Measurements from ENCODE around the gene ECE1.

The ECE1 gene

DNA sequence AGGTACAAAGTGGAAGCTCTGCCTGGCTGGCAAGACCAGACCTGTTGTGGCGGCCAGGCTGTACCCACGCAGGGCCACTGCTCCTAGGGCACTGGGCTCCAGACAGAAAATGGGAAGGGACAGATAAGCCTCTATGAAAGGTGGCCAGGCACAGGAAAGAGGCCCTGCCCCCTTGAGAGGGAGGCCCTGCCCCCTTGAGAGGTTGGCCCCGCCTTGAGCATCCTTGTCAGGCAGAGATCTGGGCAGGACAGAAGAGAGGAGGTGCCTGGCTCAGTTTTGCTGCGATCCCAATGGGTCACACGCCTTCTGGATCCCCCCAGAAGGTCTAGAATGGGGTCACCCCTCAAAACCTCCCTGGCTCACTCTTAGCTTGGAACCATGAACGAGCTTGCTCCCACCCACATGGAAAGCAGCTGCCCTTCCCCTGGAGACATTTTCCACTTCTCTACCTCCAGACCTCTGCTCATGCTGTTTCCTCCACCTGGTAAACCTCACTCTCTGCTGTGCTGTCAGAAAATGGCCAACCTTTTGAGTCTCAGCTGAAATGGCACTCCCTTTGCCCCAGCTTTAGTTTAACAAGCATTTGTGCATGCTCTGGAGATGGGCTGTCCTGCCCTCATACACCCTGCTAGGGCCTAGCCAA, 17.5 kb upstream of the ECE1 start:
- no peaks in the 10 kb centered on the region for H3K9me3 Mint-ChIP-seq
- peaks cover 73% of the 10 kb centered on the region for H3K4me1 Mint-ChIP-seq (ENCODE audit: low read depth)
- peaks cover 39% of the 10 kb centered on the region for H3K36me3 Mint-ChIP-seq (ENCODE audit: low read depth)
- peak overlapping the region; percentile 77 for H3K27ac Mint-ChIP-seq
- no peaks in the 10 kb centered on the region for H3K27me3 Mint-ChIP-seq
- no peak for DNase-seq
- peak overlapping the region; percentile 6 for H3K4me3 Mint-ChIP-seq

DNA sequence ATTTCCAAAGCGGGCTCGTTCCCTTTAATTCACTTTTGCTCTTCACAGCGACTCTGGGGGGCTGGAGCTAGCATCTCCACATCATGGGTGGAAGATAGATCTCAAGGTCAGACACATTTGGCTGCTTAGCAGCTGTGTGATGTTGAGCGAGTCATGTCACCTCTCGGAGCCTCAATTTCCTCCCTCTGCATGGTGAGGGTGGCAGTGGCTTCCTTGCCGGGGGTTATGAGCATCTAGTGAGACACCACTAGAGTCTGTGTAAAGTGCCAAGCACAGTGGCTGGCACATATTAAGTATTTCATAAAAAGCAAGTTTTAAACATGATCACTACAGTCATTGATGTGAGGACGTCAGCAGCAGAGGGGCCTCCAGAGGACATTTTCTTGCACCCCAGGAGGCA, 16.9 kb upstream of the ECE1 start:
- peaks cover 75% of the 10 kb centered on the region for H3K4me1 Mint-ChIP-seq (ENCODE audit: low read depth)
- peak overlapping the region; percentile 77 for H3K27ac Mint-ChIP-seq
- no peak overlapping the region for H3K4me3 Mint-ChIP-seq
- H3K27me3 Mint-ChIP-seq: no peaks in the 10 kb centered on the region
- H3K36me3 Mint-ChIP-seq (ENCODE audit: low read depth): peaks cover 39% of the 10 kb centered on the region
- H3K9me3 Mint-ChIP-seq: no peaks in the 10 kb centered on the region
- no peak for DNase-seq

DNA sequence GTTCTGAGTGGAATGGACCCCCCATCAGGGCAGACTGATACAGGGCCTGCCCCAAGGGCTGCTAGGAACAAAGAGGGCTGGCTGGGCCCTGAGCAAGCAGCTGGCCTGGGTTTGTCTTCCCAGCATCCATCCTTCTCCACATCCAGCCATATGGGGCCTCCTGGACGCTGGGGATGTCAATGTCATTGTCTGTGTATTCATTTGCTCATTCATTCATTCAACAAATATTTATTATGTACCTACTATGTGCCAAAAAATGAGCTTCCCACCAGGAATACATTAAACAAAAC, 15.6 kb upstream of the ECE1 start:
- no peak overlapping the region for H3K4me3 Mint-ChIP-seq

DNA sequence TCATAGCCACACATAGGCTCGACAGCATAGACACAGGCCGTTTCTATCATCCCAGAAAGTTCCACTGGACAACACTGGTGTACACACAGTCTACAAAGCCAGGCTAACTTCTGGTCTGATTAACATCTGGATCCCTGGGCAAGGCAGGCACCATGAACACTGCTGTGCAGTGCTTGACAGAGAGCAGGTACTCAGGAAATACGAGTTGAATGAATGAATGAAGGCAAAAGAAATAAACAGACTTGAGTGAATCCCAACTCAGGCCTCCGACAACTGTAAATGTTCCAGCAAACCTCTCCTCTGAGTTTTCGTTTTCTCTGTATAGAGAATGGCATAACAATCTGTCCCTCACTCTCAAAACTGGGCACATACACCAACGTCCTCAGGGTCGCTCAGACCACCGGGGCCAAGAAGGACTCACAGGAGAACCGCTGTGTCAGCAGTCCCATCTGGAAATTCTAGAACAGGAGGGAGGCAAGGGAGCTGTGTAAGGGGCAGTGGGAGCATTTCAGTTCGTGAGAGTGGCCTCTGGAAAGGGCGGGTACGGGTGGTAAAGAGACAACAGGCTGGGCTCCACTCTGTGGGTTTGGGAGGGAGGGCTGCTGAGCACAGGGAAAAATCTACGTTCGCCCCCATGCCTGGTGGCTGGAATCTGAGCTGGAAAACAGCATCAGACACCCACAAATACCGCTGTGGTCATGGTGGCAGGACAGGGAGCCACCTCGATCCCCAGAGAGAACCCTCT, 15.1 kb upstream of the ECE1 start:
- Mint-ChIP-seq H3K9me3 (no peaks in the 10 kb centered on the region), H3K27ac (peak overlapping the region; percentile 42), H3K27me3 (no peaks in the 10 kb centered on the region), H3K36me3 (ENCODE audit: low read depth) (peaks cover 32% of the 10 kb centered on the region), H3K4me1 (ENCODE audit: low read depth) (peaks cover 79% of the 10 kb centered on the region), H3K4me3 (no peak overlapping the region)
- no peak for DNase-seq

More for the DNA sequence above, 15.6 kb upstream of the ECE1 start:
- Mint-ChIP-seq H3K27me3 (no peaks in the 10 kb centered on the region), H3K36me3 (ENCODE audit: low read depth) (peaks cover 37% of the 10 kb centered on the region), H3K27ac (no peak overlapping the region), H3K9me3 (no peaks in the 10 kb centered on the region), H3K4me1 (ENCODE audit: low read depth) (peaks cover 79% of the 10 kb centered on the region)
- no peak for DNase-seq

DNA sequence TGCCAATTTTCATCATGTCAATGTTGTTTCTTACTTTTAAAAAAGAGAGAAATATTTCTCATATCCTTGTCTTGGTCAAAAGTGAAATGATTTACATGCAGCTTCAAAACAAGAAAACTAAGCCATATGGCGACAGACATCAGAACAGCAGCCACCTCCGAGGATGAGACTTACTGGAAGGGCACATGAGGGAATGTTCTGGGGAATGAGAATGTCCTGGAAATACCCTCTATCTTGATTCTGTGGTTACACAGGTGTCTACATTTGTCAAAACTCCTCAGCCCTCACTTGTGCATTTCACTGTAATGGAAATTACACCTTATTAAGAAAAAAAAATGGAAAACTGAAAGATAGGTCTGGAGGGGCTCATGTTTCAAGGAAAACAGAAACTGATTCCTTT, 14.2 kb upstream of the ECE1 start:
- Mint-ChIP-seq H3K4me3 (no peak overlapping the region), H3K36me3 (ENCODE audit: low read depth) (peaks cover 32% of the 10 kb centered on the region), H3K27me3 (no peaks in the 10 kb centered on the region), H3K27ac (peak overlapping the region; percentile 83), H3K9me3 (no peaks in the 10 kb centered on the region), H3K4me1 (ENCODE audit: low read depth) (peaks cover 81% of the 10 kb centered on the region)
- no peak for DNase-seq

DNA sequence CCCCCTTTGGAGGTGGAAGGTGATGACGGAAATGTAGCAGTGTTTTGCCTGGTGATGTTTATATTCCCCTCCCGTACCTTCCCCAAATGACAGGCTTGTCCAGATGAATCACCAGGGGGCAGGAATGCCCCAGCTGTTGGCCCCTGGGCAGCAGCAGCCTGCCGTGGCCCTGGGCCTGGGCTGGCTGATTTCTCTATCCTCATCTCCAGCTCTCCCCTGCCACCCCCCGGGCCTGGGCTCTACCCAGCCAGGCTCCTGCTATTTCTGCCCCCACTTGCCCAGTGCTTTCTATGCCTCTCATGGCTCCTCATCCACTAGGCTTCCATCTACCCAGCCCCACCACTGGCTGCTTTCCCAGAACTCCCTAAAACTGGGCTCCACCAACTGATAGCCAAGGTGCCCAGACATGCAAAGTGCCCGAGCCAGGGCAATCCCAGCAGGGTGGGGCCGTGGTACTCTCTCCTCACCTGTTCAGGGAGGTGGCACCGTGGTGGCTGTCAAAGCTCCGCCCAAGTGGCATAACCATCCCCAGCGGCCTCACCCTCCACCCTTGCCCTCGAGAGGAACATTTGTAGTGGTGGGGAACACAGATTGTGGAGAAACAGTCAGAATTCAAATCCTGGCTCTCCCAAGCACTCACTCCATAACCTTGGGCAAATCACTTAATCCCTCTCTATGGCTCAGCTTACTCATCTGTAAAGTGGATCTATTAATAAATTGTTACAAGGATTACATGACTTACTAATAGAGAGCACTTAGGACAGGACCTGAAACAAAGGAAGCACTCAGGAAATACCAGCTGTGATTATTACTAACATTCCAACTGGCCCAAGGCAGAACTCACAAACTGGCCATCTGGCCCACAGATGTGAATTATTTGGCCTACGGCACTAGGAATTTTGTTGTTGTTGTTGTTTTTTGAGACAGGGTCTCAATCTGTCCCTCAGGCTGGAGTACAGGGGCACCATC, 12.8 kb upstream of the ECE1 start:
- Mint-ChIP-seq H3K27me3 (no peaks in the 10 kb centered on the region), H3K4me1 (ENCODE audit: low read depth) (peaks cover 81% of the 10 kb centered on the region), H3K4me3 (no peak overlapping the region), H3K27ac (peak overlapping the region; percentile 61), H3K9me3 (no peaks in the 10 kb centered on the region), H3K36me3 (ENCODE audit: low read depth) (peaks cover 38% of the 10 kb centered on the region)
- no peak for DNase-seq

DNA sequence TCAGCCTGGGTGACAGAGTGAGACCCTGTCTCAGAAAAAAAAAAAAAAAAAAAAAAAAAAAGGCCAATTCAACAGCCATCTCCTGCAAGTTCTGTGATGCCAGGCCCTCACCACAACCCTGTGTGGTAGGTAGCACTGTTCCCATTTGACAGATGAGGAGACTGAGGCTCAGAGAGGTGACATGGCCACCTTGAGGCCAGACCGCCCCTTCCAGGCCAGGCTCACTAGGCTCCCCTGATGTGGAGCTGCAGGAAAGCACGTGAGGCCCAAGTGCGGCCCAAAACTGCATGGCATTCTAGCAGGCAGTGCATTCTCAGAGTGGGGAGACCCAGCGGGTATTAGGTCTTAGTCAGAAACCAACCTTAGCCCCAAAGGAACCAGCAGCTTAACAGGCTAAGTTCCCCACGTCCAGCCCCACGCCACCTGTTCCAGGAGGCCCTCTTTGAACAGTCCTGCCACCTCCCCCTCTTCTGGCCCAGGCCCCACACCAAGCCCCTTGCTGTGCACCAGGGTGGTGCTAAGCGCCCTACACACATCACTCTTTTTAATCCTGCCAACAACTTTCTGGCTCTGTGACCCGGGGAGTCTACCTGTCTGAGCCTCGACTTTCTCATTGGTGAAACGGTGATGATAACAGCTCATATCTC, 11.7 kb upstream of the ECE1 start:
- Mint-ChIP-seq H3K4me3 (no peak overlapping the region), H3K27ac (peak overlapping the region; percentile 61), H3K27me3 (no peaks in the 10 kb centered on the region), H3K9me3 (no peaks in the 10 kb centered on the region), H3K4me1 (ENCODE audit: low read depth) (peaks cover 79% of the 10 kb centered on the region), H3K36me3 (ENCODE audit: low read depth) (peaks cover 40% of the 10 kb centered on the region)
- DNase-seq: no peak

DNA sequence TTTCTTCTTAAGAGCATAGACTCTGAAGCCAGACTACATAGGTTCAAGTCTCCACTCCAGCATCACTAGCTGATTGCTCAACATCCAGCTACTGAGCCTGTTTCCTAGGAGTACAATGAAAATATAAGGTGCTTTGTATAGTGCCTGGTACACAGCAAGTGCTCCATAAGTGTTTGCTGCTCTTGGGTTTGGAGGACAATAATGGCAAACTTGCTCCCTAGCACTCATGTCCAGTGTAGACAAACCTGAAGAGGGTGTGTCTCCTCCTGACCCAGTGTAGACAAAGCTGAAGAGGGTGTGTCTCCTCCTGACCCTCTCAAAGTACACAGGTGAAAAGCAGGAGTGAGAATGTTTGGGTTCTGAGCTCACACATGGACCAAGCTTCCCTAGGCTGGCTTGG, 10.5 kb upstream of the ECE1 start:
- Mint-ChIP-seq H3K27ac (peak overlapping the region; percentile 47), H3K36me3 (ENCODE audit: low read depth) (peaks cover 49% of the 10 kb centered on the region), H3K4me3 (no peak overlapping the region), H3K9me3 (no peaks in the 10 kb centered on the region), H3K4me1 (ENCODE audit: low read depth) (peaks cover 83% of the 10 kb centered on the region), H3K27me3 (no peaks in the 10 kb centered on the region)
- DNase-seq: no peak

DNA sequence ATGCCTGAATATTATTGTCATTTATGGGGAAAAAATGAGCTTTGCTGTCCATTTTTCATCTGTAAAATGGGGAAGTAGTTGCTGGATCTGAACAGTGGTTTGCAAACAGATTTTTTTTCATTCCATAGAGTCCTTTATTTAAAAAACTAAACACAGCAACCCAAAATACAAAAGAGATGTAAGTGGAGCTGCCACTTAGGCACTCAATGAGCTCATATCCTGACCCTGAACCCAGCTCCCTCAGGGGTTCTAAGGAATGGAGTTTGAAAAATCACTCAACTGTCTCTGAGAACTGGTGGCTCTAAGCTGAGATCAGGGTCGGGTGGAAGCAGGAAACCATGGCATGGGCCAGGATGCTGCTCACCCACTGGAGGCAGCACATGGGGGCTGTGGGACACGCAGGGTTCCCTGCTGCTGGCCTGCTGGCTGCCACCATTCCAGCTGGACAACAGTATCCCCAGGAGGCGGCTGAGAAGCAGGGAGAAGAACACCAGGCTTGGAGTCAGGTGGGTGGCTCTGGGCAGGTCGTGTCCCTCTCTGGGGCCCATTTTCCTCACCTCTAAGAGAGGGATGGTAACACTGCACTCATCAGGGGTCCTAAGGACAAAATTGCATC, 9.6 kb upstream of the ECE1 start:
- Mint-ChIP-seq H3K27ac (peak overlapping the region; percentile 99), H3K4me3 (no peak overlapping the region), H3K36me3 (ENCODE audit: low read depth) (peaks cover 51% of the 10 kb centered on the region), H3K4me1 (ENCODE audit: low read depth) (peaks cover 83% of the 10 kb centered on the region), H3K9me3 (no peaks in the 10 kb centered on the region), H3K27me3 (no peaks in the 10 kb centered on the region)
- no peak for DNase-seq

DNA sequence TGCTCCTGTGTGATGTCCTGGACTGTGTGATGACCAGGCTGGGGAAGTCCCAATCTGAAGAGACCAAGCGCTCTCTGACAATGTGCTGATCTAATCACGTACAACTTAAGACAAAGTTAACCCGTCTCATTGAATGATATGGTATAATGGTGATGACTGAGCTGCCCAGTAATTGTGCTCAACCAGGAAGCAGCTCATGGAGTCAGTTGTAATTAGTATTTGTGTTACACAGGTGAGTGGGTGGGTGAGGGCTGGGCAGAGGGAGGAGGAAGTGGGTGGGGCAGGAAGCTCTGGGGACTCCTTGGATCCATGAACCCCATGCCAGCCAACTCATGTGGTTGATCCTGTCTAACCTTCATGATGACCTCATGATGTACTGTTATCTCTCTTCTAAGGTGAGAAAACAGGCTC, 8.7 kb upstream of the ECE1 start:
- H3K27ac Mint-ChIP-seq: peak overlapping the region; percentile 99
- no peak for DNase-seq
- H3K4me3 Mint-ChIP-seq: no peak overlapping the region
- H3K4me1 Mint-ChIP-seq (ENCODE audit: low read depth): peaks cover 85% of the 10 kb centered on the region
- no peaks in the 10 kb centered on the region for H3K9me3 Mint-ChIP-seq
- no peaks in the 10 kb centered on the region for H3K27me3 Mint-ChIP-seq
- peaks cover 45% of the 10 kb centered on the region for H3K36me3 Mint-ChIP-seq (ENCODE audit: low read depth)

DNA sequence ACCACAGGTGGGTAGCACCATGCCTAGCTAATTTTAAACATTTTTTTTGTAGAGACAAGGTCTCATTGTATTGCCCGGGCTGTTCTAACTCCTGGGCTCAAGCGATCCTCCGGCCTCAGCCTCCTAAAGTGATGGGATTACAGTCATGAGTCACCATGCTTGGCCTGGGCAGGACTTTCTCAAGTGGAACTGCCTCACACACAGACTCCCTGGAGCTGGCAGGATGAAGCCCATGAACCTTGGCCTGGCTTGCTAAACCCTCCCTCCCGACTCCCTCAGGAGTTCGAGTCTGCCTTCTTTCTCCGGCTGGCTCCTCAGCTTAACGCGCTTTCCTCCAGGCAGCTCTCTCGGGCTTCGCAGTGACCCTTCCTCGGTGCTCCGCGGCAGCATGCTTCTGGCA, 7.7 kb upstream of the ECE1 start:
- H3K4me1 Mint-ChIP-seq (ENCODE audit: low read depth): peaks cover 87% of the 10 kb centered on the region
- peaks cover 45% of the 10 kb centered on the region for H3K36me3 Mint-ChIP-seq (ENCODE audit: low read depth)

DNA sequence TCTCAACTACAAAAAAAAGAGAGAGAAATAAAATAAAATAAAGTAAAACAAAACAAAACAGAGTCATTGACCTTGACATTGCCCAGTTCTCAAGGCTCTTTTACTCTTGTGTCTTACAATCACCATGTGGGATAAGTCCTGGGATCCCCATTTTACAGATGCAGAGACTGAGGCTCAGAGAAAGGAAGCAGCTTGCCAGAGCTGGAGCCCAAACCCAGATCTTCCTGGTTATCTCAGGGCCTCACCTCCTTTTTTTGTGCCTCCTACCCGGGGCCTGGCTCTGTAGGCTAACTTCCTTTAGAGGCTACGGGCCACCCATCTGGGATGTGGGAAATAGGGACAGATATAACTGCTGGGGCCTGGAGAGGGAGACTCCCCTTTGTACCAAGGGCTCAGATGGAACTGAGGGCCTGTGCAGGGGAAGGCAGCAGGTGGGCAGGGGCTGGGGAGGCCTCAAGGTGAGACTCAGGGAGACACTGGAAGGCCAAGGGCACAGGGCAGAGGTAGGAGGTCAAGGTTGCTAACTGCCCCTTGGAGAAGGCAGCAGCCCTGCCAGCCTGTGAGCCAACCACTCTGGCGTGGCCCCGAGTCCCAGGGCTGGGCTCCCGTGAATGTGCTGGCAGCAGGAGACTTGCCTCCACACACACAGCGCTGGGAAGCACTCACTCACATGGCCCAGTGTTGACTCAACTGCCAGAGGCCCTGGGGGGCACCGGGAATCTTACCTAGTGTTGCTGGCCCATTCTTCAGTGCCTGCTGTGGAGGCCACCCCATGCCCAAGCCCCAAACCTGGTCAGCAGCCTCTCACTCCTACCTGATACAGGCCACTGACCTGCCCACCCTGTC, 6.5 kb upstream of the ECE1 start:
- peaks cover 86% of the 10 kb centered on the region for H3K4me1 Mint-ChIP-seq (ENCODE audit: low read depth)
- H3K9me3 Mint-ChIP-seq: no peaks in the 10 kb centered on the region
- peak overlapping the region; percentile 99 for H3K27ac Mint-ChIP-seq
- DNase-seq: no peak
- peaks cover 51% of the 10 kb centered on the region for H3K36me3 Mint-ChIP-seq (ENCODE audit: low read depth)
- no peaks in the 10 kb centered on the region for H3K27me3 Mint-ChIP-seq
- H3K4me3 Mint-ChIP-seq: no peak overlapping the region

More for the DNA sequence above, 7.7 kb upstream of the ECE1 start:
- H3K27me3 Mint-ChIP-seq: no peaks in the 10 kb centered on the region
- no peak for DNase-seq
- no peak overlapping the region for H3K4me3 Mint-ChIP-seq
- no peaks in the 10 kb centered on the region for H3K9me3 Mint-ChIP-seq
- H3K27ac Mint-ChIP-seq: peak overlapping the region; percentile 99

DNA sequence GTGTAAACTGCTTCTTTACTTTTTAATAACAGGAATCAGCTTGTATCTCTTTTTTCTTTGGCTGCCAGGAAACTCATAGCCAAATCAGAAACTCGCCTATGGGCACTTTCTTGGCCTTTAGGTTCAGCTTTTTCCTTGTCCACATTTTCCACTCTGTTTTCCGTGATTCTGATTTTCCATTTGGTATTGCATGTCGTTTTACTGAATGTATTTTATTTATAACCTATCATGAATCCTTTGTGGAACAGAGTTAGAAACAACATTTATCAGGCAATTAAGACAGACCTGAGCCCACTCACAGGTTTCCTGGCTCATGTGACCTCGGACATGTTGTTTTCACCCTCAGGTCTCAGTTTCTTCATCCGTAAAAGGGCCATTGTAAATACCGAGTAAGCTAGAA, 5.3 kb upstream of the ECE1 start:
- Mint-ChIP-seq H3K27me3 (no peaks in the 10 kb centered on the region), H3K4me1 (ENCODE audit: low read depth) (peaks cover 92% of the 10 kb centered on the region), H3K4me3 (peak overlapping the region; percentile 79), H3K9me3 (no peaks in the 10 kb centered on the region), H3K27ac (peak overlapping the region; percentile 99), H3K36me3 (ENCODE audit: low read depth) (peaks cover 54% of the 10 kb centered on the region)
- DNase-seq: no peak

Data from activated T-cell treated with anti-CD3 and anti-CD28 coated beads, Interleukin-2, amount 50 U/mL, for 24 hours (primary cell).